NCI-H1417 (cell line): ENCODE results near the gene FOXA2.

Experiments used
- DNase-seq, 3 experiments: peaks; one replicate each; lab custom pipeline; 2025; lab: John Stamatoyannopoulos, UW

The FOXA2 gene

DNA sequence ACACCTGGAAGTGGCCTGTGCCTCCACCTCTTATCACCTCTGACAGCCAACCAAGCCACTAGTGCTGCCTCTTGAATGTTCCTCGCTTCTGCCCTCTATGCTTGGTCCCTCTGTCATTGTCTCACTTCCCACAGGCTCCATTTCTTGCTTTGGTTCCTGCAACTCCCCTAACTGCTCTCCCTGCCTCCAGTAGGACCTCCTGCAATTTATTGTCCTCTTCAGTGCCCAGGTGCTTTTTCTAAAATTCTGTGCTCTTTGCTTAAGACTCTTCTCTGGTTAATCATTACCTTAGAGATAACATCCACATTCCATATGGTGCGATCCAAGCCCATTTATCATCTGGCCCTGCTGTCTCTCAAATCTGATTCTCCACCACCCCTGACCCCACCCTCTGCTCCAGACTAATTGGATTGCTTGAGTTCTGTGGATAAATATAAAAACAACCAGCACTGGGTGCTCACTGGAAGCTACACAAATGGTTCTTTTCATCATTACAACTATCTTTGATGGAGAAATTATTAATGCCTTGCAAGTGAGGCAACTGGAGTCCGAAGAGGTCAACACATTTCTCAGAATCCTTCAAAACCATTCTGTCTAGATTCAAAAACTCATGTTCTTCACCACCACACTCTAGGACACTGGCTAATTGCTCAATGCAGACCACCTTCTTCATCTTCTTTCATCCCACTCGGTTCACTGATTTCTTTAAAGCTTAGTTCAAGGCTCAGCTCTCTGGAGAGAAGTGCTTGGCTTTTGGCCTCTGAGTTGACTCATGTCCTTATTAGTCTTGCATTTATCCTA is 47.2 kb downstream of the FOXA2 start:
- no peak for DNase-seq

- no peak for DNase-seq
Measured at GRCh38 chr20:22536141-22536828, 48.1 kb downstream of the FOXA2 start.

GRCh38 chr20:22535483-22535882 is 48.9 kb downstream of the FOXA2 start:
- no peak for DNase-seq

- DNase-seq, result no peak
Measured at GRCh38 chr20:22533823-22534751, 50.3 kb downstream of the FOXA2 start.

- DNase-seq, result no peak
Measured at GRCh38 chr20:22532598-22532997, 51.8 kb downstream of the FOXA2 start.

- DNase-seq, result no peak
Measured at GRCh38 chr20:22531756-22532155, 52.6 kb downstream of the FOXA2 start.

GRCh38 chr20:22531056-22531615 is 53.2 kb downstream of the FOXA2 start:
- no peak for DNase-seq
